GM12878 (cell line): Measurements from ENCODE around the gene B3GAT2. TPM values are rescaled to one million over a fixed set of nuclear protein-coding genes. Genes with fewer than 3 reads are reported as not detected.

Source experiments
- ATAC-seq: fragments of 200-7000 bp; cut with Tn5 transposase; 3 replicates; pipeline ENCODE4 v1.9.1; 2020; ENCODE audit warnings: mild to moderate bottlenecking, moderate library complexity
- BruUV-seq: library from RNA; stranded (reverse); fragments of 400-500 nt; replicated peaks from 2 replicates; lab custom pipeline; 2021; lab: Mats Ljungman, UMichigan
- CTCF ChIA-PET: fragments of 300-600 bp; sonication (Branson Sonifier 250); formaldehyde crosslinking; extraction: SDS; loops from one replicate; lab custom pipeline; 2021; ENCODE audit warnings: inconsistent platforms; lab: Yijun Ruan, JAX
- POLR2A ChIA-PET: fragments of 350-600 bp; formaldehyde crosslinking; extraction: SDS; loops from one replicate; lab custom pipeline; 2021; ENCODE audit warnings: inconsistent platforms; lab: Charles Lee
- RAD21 ChIA-PET: fragments of 300-600 bp; sonication (Branson Sonifier 250); formaldehyde crosslinking; loops from one replicate; lab custom pipeline; 2023; ENCODE audit warnings: antibody characterized with exemption; ENCODE audit not compliant: unreplicated experiment; lab: Charles Lee
- SMC1A ChIA-PET: fragments of 300-600 bp; sonication (Branson Sonifier 250); formaldehyde crosslinking; loops from one replicate; lab custom pipeline; 2023; ENCODE audit not compliant: unreplicated experiment, uncharacterized antibody; lab: Charles Lee
- DNase-seq: peaks from one replicate; pipeline ENCODE4 v3.0.0-alpha.2; 2011; ENCODE audit warnings: low read depth, low spot score
- FAIRE-seq: peaks from 3 replicates; lab custom pipeline; 2011; peaks lifted over from hg19 to GRCh38; lab: Jason Lieb, UNC
- H2AFZ ChIP-seq: 2 replicates; pipeline ENCODE4 v1.6.0; 2011; ENCODE audit warnings: low read depth, low read length, control low read depth; ENCODE audit not compliant: control insufficient read depth
- H3K27ac ChIP-seq: 2 replicates; pipeline ENCODE4 v1.5.1; 2011; ENCODE audit warnings: control low read depth; ENCODE audit not compliant: control insufficient read depth, insufficient read depth
- H3K27me3 ChIP-seq, 2 experiments: replicated peaks in 1 of 2; 2 replicates each; pipeline versions ENCODE4 v1.6.0 to v1.6.1; 2011; ENCODE audit warnings: low read length in 1 of 2; ENCODE audit not compliant: control insufficient read depth in 2 of 2, insufficient read depth in 2 of 2
- H3K36me3 ChIP-seq, 2 experiments: 2 replicates each; pipeline ENCODE4 v1.5.1; 2011; ENCODE audit warnings: low read length in 1 of 2; ENCODE audit not compliant: control insufficient read depth in 2 of 2, insufficient read depth in 2 of 2
- H3K4me1 ChIP-seq: 2 replicates; pipeline ENCODE4 v1.6.1; 2011; ENCODE audit warnings: mild to moderate bottlenecking, low read length, moderate library complexity, mixed read lengths; ENCODE audit not compliant: control insufficient read depth, insufficient read depth
- H3K4me2 ChIP-seq: 2 replicates; pipeline ENCODE4 v1.6.0; 2011; ENCODE audit warnings: control low read depth; ENCODE audit not compliant: control insufficient read depth, insufficient read depth
- H3K4me3 ChIP-seq: fragments of 200-600 bp; sonication (generic); 2 replicates; pipeline ENCODE4 v1.5.1; 2016
- H3K79me2 ChIP-seq: 2 replicates; pipeline ENCODE4 v1.6.0; 2011; ENCODE audit warnings: low read length; ENCODE audit not compliant: control insufficient read depth, insufficient read depth
- H3K9ac ChIP-seq: 2 replicates; pipeline ENCODE4 v1.8.0; 2011; ENCODE audit warnings: low read length, control low read depth, mixed read lengths; ENCODE audit not compliant: control insufficient read depth, insufficient read depth
- H3K9me3 ChIP-seq: replicated peaks from 3 replicates; pipeline ENCODE4 v1.5.1; 2011; ENCODE audit warnings: mild to moderate bottlenecking, low read length; ENCODE audit not compliant: control insufficient read depth, insufficient read depth
- H4K20me1 ChIP-seq: 2 replicates; pipeline ENCODE4 v1.6.0; 2011; ENCODE audit not compliant: control insufficient read depth, insufficient read depth
- CEBPZ ChIP-seq: fragments of 150-350 bp; IDR thresholded peaks from 2 replicates; pipeline ENCODE4 v1.6.1; 2016; ENCODE audit warnings: low read depth, low read length
- HDAC2 ChIP-seq: fragments of 200-600 bp; sonication (generic); IDR thresholded peaks from 2 replicates; pipeline ENCODE4 v1.6.1; 2017
- IKZF2 ChIP-seq, 2 experiments: fragments of 450-650 bp; IDR thresholded peaks; 2 replicates each; pipeline ENCODE4 v1.6.1; 2017; ENCODE audit warnings: mild to moderate bottlenecking in 2 of 2, moderate library complexity in 2 of 2
- TBL1XR1 ChIP-seq: IDR thresholded peaks from 2 replicates; pipeline ENCODE4 v1.6.1; 2012; ENCODE audit warnings: low read depth, low read length, improper control_type of control experiment
- WGBS: methylation state at CpG from one replicate; pipeline ENCODE4 v1.1.6; 2016; ENCODE audit warnings: low lambda C conversion rate; ENCODE audit not compliant: insufficient replicate concordance, insufficient coverage; ENCODE audit errors: missing lambda C conversion rate; 5-methylcytosine and 5-hydroxymethylcytosine counted together
- in situ Hi-C: fragments of 300-500 bp; cut with MboI; formaldehyde crosslinking; loops from 9 replicates; pipeline ENCODE4 v1.14.3; 2018; ENCODE audit warnings: mixed read lengths
- intact Hi-C: fragments of 100-400 bp; cut with micrococcal nuclease; formaldehyde crosslinking; loops from one replicate; pipeline ENCODE4 v1.14.2; 2022; ENCODE audit not compliant: unreplicated experiment
- polyA plus RNA-seq, 11 experiments: library from polyadenylated mRNA; depleted of rRNA in 4 of 11; unstranded in 6 of 11; stranded (reverse) in 5 of 11; fragments of >200 nt; fragmentation: Nextera tagmentation in 4 of 11; fragmentation: Illumina TruSeq in 1 of 11; extraction: Ambion mirVana in 4 of 11; extraction: Trizol in 1 of 11; gene quantifications; 1 replicate in 1 of 11; 2 replicates in 10 of 11; pipeline versions ENCODE4 v1.2.1 to v1.2.3, GENCODE V29; 2011 to 2016; ENCODE audit warnings: inconsistent platforms in 2 of 11, missing spikeins in 2 of 11, low read depth in 1 of 11
- total RNA-seq, 4 experiments: library from RNA; depleted of rRNA in 3 of 4; stranded (reverse); fragments of >200 nt in 3 of 4; fragmentation: Illumina TruSeq in 1 of 4; extraction: Trizol in 1 of 4; gene quantifications; 2 replicates each; pipeline versions ENCODE4 v1.2.1 to v1.2.3, GENCODE V29; 2013 to 2021

Gene B3GAT2
- total and polyA plus RNA-seq, 10 of the 15 experiments (the other 5 are each of a cell fraction or from before 2014, with no cell fraction given) = 0.04 to 1.2 (median 0.22) TPM; not detected in 5

- TF ChIP-seq CEBPZ = no peak
- TF ChIP-seq HDAC2 = no peak
Measured at GRCh38 chr6:70864401-70864800, 92.5 kb downstream of the B3GAT2 start (continued).

- in situ Hi-C loops = no loop called here
- RAD21 ChIA-PET = no interaction called here
- intact Hi-C loops = no loop called here
- peaks cover 0 to 2% of the 10 kb centered on the region in 2 experiments; a peak in 1 of 4 replicates for H3K36me3 ChIP-seq
- no peak overlapping the region for H3K27ac ChIP-seq
- H3K4me1 ChIP-seq = no peaks in the 10 kb centered on the region
- TF ChIP-seq TBL1XR1 = no peak
- TF ChIP-seq IKZF2 (IDR thresholded peaks at IDR 0.05) = peak; percentile 16 to 24; a peak in 1 of 4 replicates
- H2AFZ ChIP-seq = no peak overlapping the region
- no peaks in the 10 kb centered on the region for H3K27me3 ChIP-seq
- no peak overlapping the region for H3K9ac ChIP-seq
- no TSS peak for BruUV-seq
- H4K20me1 ChIP-seq = no peaks in the 10 kb centered on the region
- SMC1A ChIA-PET = interaction anchor here (0.7 to 7.4 kb wide), 6 partner anchors 9 to 554 kb away, joined by 3 to 61 read pairs (median 5); no protein-coding TSS in a partner anchor
- ATAC-seq = peak; percentile 61
- no peak overlapping the region for H3K4me3 ChIP-seq
- DNase-seq = no peak
- no peaks in the 10 kb centered on the region for H3K9me3 ChIP-seq
- H3K79me2 ChIP-seq = no peaks in the 10 kb centered on the region
- 33% methylated on average over 3 of the region's 3 CpGs for WGBS
- CTCF ChIA-PET = interaction anchor here (1.0 to 6.3 kb wide), 2 partner anchors 22 to 156 kb away, joined by 3 to 29 read pairs; no protein-coding TSS in a partner anchor
- H3K4me2 ChIP-seq = no peak overlapping the region
- POLR2A ChIA-PET = interaction anchor here (0.6 to 1.2 kb wide), 5 partner anchors 76 to 553 kb away, joined by 3 to 5 read pairs (median 3); no protein-coding TSS in a partner anchor
- no peak for FAIRE-seq
Measured at GRCh38 chr6:70863343-70863742, 93.5 kb downstream of the B3GAT2 start.
